22Rv1 (cell line): ENCODE measurements around the gene RIPK3.

ENCODE experiments used
- CTCF ChIP-seq: fragments of 450-650 bp; IDR thresholded peaks from 2 replicates; pipeline ENCODE4 v1.5.1; 2017; ENCODE audit warnings: mild to moderate bottlenecking
- ZFX ChIP-seq: fragments of 450-650 bp; IDR thresholded peaks from 2 replicates; pipeline ENCODE4 v1.6.1; 2017; ENCODE audit warnings: antibody characterized with exemption, borderline replicate concordance

GRCh38 chr14:24293525-24293924 lies 46.3 kb downstream of the RIPK3 start:
- TF ChIP-seq CTCF, result no peak
- TF ChIP-seq ZFX, result no peak
